B cell (primary cell): ENCODE measurements around the gene S100A8.

Experiments used
- EZH2 ChIP-seq: IDR thresholded peaks from 2 replicates; pipeline ENCODE4 v1.6.1; 2012; ENCODE audit warnings: borderline replicate concordance, low read depth, mild to moderate bottlenecking, moderate library complexity, low read length; ENCODE audit not compliant: insufficient read depth, poor library complexity, severe bottlenecking
- TF ChIP-seq, protein P1 (sequence below): fragments of 200-600 bp; IDR thresholded peaks from one replicate; pipeline ENCODE4 v1.8.0; 2022; ENCODE audit warnings: antibody characterized with exemption, mild to moderate bottlenecking

- TF ChIP-seq, protein P1, sequence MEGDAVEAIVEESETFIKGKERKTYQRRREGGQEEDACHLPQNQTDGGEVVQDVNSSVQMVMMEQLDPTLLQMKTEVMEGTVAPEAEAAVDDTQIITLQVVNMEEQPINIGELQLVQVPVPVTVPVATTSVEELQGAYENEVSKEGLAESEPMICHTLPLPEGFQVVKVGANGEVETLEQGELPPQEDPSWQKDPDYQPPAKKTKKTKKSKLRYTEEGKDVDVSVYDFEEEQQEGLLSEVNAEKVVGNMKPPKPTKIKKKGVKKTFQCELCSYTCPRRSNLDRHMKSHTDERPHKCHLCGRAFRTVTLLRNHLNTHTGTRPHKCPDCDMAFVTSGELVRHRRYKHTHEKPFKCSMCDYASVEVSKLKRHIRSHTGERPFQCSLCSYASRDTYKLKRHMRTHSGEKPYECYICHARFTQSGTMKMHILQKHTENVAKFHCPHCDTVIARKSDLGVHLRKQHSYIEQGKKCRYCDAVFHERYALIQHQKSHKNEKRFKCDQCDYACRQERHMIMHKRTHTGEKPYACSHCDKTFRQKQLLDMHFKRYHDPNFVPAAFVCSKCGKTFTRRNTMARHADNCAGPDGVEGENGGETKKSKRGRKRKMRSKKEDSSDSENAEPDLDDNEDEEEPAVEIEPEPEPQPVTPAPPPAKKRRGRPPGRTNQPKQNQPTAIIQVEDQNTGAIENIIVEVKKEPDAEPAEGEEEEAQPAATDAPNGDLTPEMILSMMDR = no peak
- TF ChIP-seq EZH2 = no peak
Measured at GRCh38 chr1:153353226-153353947, 37.5 kb downstream of the S100A8 start.
